Caco-2 (cell line): ENCODE results near the gene MAN2A1. TPM values are rescaled to one million over a fixed set of nuclear protein-coding genes. Genes with fewer than 3 reads are reported as not detected.

ENCODE experiments used
- BruUV-seq: library from RNA; stranded (reverse); fragments of 400-500 nt; replicated peaks from 2 replicates; lab custom pipeline; 2021; lab: Mats Ljungman, UMichigan
- CTCF ChIA-PET: fragments of 300-600 bp; sonication (Branson Sonifier 250); formaldehyde crosslinking; loops from one replicate; lab custom pipeline; 2022; ENCODE audit warnings: antibody characterized with exemption; lab: Charles Lee
- POLR2A ChIA-PET: fragments of 300-600 bp; sonication (Branson Sonifier 250); formaldehyde crosslinking; loops from one replicate; lab custom pipeline; 2022; ENCODE audit warnings: antibody characterized with exemption; lab: Charles Lee
- DNase-seq, 2 experiments: peaks; one replicate each; pipeline versions ENCODE4 v3.0.0 to v3.0.0-alpha.2; 2020 to 2022
- H3K27me3 ChIP-seq: replicated peaks from 2 replicates; pipeline ENCODE4 v1.6.0; 2011; ENCODE audit warnings: low read length; ENCODE audit not compliant: control insufficient read depth, insufficient read depth
- H3K36me3 ChIP-seq: 2 replicates; pipeline ENCODE4 v1.5.1; 2011; ENCODE audit warnings: low read length; ENCODE audit not compliant: control insufficient read depth, insufficient read depth
- H3K4me1 ChIP-seq: fragments of 250-450 bp; sonication (Bioruptor Pico); 2 replicates; pipeline ENCODE4 v1.5.1; 2020; ENCODE audit warnings: mild to moderate bottlenecking
- H3K4me3 ChIP-seq: 2 replicates; pipeline ENCODE4 v1.5.1; 2011; ENCODE audit warnings: low read depth, mild to moderate bottlenecking, control low read depth, low read length
- H3K9me3 ChIP-seq: fragments of 250-450 bp; sonication (Bioruptor Pico); 2 replicates; pipeline ENCODE4 v1.5.1; 2020; ENCODE audit warnings: mild to moderate bottlenecking, moderate library complexity
- H3K27ac Mint-ChIP-seq: one replicate; pipeline ENCODE4 v1.8.0; 2022; ENCODE audit warnings: mixed read lengths; ENCODE audit not compliant: unreplicated experiment
- H3K27me3 Mint-ChIP-seq: one replicate; pipeline ENCODE4 v1.8.0; 2022; ENCODE audit warnings: mixed read lengths; ENCODE audit not compliant: insufficient read depth, unreplicated experiment
- H3K36me3 Mint-ChIP-seq: one replicate; pipeline ENCODE4 v1.8.0; 2022; ENCODE audit warnings: mild to moderate bottlenecking, mixed read lengths; ENCODE audit not compliant: insufficient read depth, unreplicated experiment
- H3K4me1 Mint-ChIP-seq: one replicate; pipeline ENCODE4 v1.8.0; 2022; ENCODE audit warnings: low read depth, mixed read lengths; ENCODE audit not compliant: unreplicated experiment
- H3K4me3 Mint-ChIP-seq: one replicate; pipeline ENCODE4 v1.8.0; 2022; ENCODE audit warnings: mild to moderate bottlenecking, moderate library complexity, mixed read lengths; ENCODE audit not compliant: unreplicated experiment
- H3K9me3 Mint-ChIP-seq: one replicate; pipeline ENCODE4 v1.8.0; 2022; ENCODE audit warnings: mixed read lengths; ENCODE audit not compliant: unreplicated experiment
- CTCF ChIP-seq, 2 experiments: fragments of 200-600 bp in 1 of 2; IDR thresholded peaks; 1 replicate in 1 of 2; 2 replicates in 1 of 2; pipeline versions ENCODE4 v1.5.1 to v1.8.0; 2011 to 2022; ENCODE audit warnings: antibody characterized with exemption in 1 of 2, control low read depth in 1 of 2, inconsistent platforms in 1 of 2, low read depth in 1 of 2, low read length in 1 of 2, mild to moderate bottlenecking in 1 of 2, moderate library complexity in 1 of 2; ENCODE audit not compliant: insufficient read depth in 1 of 2, severe bottlenecking in 1 of 2, unreplicated experiment in 1 of 2
- intact Hi-C: fragments of 100-400 bp; cut with micrococcal nuclease; formaldehyde crosslinking; loops from one replicate; pipeline ENCODE4 v1.10.0; 2022; ENCODE audit not compliant: unreplicated experiment
- total RNA-seq: library from RNA; stranded (reverse); gene quantifications from 2 replicates; pipeline ENCODE4 v1.2.3, GENCODE V29; 2022

MAN2A1 gene
- total RNA-seq, 1 experiment from 2014 or later, result 57.3 TPM

GRCh38 chr5:109873687-109874086 is 184.0 kb downstream of the MAN2A1 start:
- intact Hi-C loops, result no loop called here
- ChIA-PET POLR2A (no interaction called here), CTCF (no interaction called here)
- no peak overlapping the region for H3K4me3 Mint-ChIP-seq
- no peaks in the 10 kb centered on the region for H3K4me1 ChIP-seq
- no peak overlapping the region for H3K27ac Mint-ChIP-seq
- no peaks in the 10 kb centered on the region for H3K36me3 ChIP-seq
- H3K27me3 ChIP-seq, result no peaks in the 10 kb centered on the region
- no peaks in the 10 kb centered on the region for H3K9me3 ChIP-seq
- no peaks in the 10 kb centered on the region for H3K9me3 Mint-ChIP-seq
- peaks cover 5% of the 10 kb centered on the region for H3K36me3 Mint-ChIP-seq
- DNase-seq, result no peak
- no peaks in the 10 kb centered on the region for H3K4me1 Mint-ChIP-seq
- no peak overlapping the region for H3K4me3 ChIP-seq
- BruUV-seq, result no TSS peak
- no peaks in the 10 kb centered on the region for H3K27me3 Mint-ChIP-seq
- no peak for TF ChIP-seq CTCF (IDR thresholded peaks at IDR 0.05; ENCODE audit: insufficient read depth in 1 of 2, low read depth in 1 of 2, low read length in 1 of 2, severe bottlenecking in 1 of 2, unreplicated experiment in 1 of 2)

DNA sequence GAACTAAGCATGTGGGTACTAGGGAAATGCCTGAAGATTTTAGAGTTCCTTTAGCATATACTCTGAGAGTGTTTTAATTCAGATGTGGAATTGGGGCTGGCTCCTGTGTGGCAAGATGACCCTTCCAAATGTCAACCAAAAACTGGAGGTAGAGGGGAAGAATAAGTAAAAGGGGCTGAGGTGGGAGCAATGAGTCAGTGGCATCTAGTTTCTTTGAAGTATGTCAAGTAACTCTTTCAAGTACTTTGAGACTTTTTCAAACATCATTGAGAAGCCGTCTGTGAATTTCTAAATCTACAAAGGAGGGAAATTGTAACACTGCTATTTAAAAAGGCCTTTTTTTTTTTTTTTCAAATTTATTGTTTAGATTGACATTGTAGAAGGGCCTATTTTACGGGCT is 184.4 kb downstream of the MAN2A1 start:
- H3K27ac Mint-ChIP-seq, result no peak overlapping the region
- no peaks in the 10 kb centered on the region for H3K27me3 ChIP-seq
- H3K36me3 Mint-ChIP-seq, result peaks cover 5% of the 10 kb centered on the region
- ChIA-PET POLR2A (no interaction called here), CTCF (no interaction called here)
- no peaks in the 10 kb centered on the region for H3K4me1 ChIP-seq
- intact Hi-C loops, result no loop called here
- no peaks in the 10 kb centered on the region for H3K9me3 Mint-ChIP-seq
- TF ChIP-seq CTCF (IDR thresholded peaks at IDR 0.05; ENCODE audit: insufficient read depth in 1 of 2, low read depth in 1 of 2, low read length in 1 of 2, severe bottlenecking in 1 of 2, unreplicated experiment in 1 of 2), result no peak
- no peaks in the 10 kb centered on the region for H3K36me3 ChIP-seq
- H3K9me3 ChIP-seq, result no peaks in the 10 kb centered on the region
- no peak overlapping the region for H3K4me3 Mint-ChIP-seq
- no peaks in the 10 kb centered on the region for H3K27me3 Mint-ChIP-seq
- no TSS peak for BruUV-seq
- DNase-seq, result no peak
- H3K4me1 Mint-ChIP-seq, result no peaks in the 10 kb centered on the region
- H3K4me3 ChIP-seq, result no peak overlapping the region

GRCh38 chr5:109876030-109876725 is 186.5 kb downstream of the MAN2A1 start:
- H3K27me3 ChIP-seq, result no peaks in the 10 kb centered on the region
- Mint-ChIP-seq H3K27ac (no peak overlapping the region), H3K4me3 (no peak overlapping the region), H3K9me3 (no peaks in the 10 kb centered on the region), H3K4me1 (no peaks in the 10 kb centered on the region), H3K36me3 (peaks cover 5% of the 10 kb centered on the region), H3K27me3 (no peaks in the 10 kb centered on the region)
- ChIA-PET CTCF (no interaction called here), POLR2A (no interaction called here)
- H3K4me3 ChIP-seq, result no peak overlapping the region
- no TSS peak for BruUV-seq
- TF ChIP-seq CTCF (IDR thresholded peaks at IDR 0.05; ENCODE audit: insufficient read depth in 1 of 2, low read depth in 1 of 2, low read length in 1 of 2, severe bottlenecking in 1 of 2, unreplicated experiment in 1 of 2), result no peak
- H3K9me3 ChIP-seq, result no peaks in the 10 kb centered on the region
- no peaks in the 10 kb centered on the region for H3K4me1 ChIP-seq
- no peak for DNase-seq
- intact Hi-C loops, result no loop called here
- no peaks in the 10 kb centered on the region for H3K36me3 ChIP-seq
